Lower leg skin (tissue), 3 donors: ENCODE measurements around the gene TFEB.

Source experiments
- POLR2A ChIP-seq, 2 donors: fragments of 450-650 bp; IDR thresholded peaks; one replicate each; pipeline ENCODE4 v1.6.1; 2016 to 2017; ENCODE audit warnings: antibody characterized with exemption in 2 of 2, mild to moderate bottlenecking in 1 of 2, moderate library complexity in 1 of 2
- TF ChIP-seq, protein P1 (sequence below), 3 donors: fragments of 450-650 bp; IDR thresholded peaks; one replicate each; pipeline ENCODE4 v1.5.1; 2016; ENCODE audit warnings: antibody characterized with exemption in 3 of 3, mild to moderate bottlenecking in 3 of 3, moderate library complexity in 2 of 3

- TF ChIP-seq, protein P1, sequence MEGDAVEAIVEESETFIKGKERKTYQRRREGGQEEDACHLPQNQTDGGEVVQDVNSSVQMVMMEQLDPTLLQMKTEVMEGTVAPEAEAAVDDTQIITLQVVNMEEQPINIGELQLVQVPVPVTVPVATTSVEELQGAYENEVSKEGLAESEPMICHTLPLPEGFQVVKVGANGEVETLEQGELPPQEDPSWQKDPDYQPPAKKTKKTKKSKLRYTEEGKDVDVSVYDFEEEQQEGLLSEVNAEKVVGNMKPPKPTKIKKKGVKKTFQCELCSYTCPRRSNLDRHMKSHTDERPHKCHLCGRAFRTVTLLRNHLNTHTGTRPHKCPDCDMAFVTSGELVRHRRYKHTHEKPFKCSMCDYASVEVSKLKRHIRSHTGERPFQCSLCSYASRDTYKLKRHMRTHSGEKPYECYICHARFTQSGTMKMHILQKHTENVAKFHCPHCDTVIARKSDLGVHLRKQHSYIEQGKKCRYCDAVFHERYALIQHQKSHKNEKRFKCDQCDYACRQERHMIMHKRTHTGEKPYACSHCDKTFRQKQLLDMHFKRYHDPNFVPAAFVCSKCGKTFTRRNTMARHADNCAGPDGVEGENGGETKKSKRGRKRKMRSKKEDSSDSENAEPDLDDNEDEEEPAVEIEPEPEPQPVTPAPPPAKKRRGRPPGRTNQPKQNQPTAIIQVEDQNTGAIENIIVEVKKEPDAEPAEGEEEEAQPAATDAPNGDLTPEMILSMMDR (IDR thresholded peaks at IDR 0.05) = no peak
- no peak for TF ChIP-seq POLR2A (IDR thresholded peaks at IDR 0.05)
Measured at GRCh38 chr6:41691426-41692079, 43.9 kb downstream of the TFEB start.
